HEK293 (cell line): Measurements from ENCODE around the gene RNF144B.

Experiments used
- ZNF184 ChIP-seq: fragments of 450-650 bp; IDR thresholded peaks from 2 replicates; pipeline ENCODE4 v1.5.1; 2018; ENCODE audit warnings: missing biosample characterization, mild to moderate bottlenecking, missing genetic modification characterization
- ZNF423 ChIP-seq: fragments of 450-650 bp; formaldehyde crosslinking; IDR thresholded peaks from 2 replicates; pipeline ENCODE4 v1.5.1; 2016; ENCODE audit warnings: missing biosample characterization, missing genetic modification characterization
- ZNF529 ChIP-seq: fragments of 450-650 bp; formaldehyde crosslinking; IDR thresholded peaks from 2 replicates; pipeline ENCODE4 v1.5.1; 2017; ENCODE audit warnings: missing genetic modification characterization, missing biosample characterization; ENCODE audit not compliant: insufficient replicate concordance
- ZNF776 ChIP-seq: fragments of 450-650 bp; formaldehyde crosslinking; IDR thresholded peaks from 2 replicates; pipeline ENCODE4 v1.5.0; 2017; ENCODE audit warnings: missing biosample characterization, missing genetic modification characterization, borderline replicate concordance
- TF ChIP-seq, protein P1 (sequence below): fragments of 450-650 bp; formaldehyde crosslinking; IDR thresholded peaks from 2 replicates; pipeline ENCODE4 v1.5.1; 2016; ENCODE audit warnings: missing biosample characterization, missing genetic modification characterization
- TF ChIP-seq, protein P2 (sequence below): fragments of 450-650 bp; formaldehyde crosslinking; IDR thresholded peaks from 2 replicates; pipeline ENCODE4 v1.5.1; 2016; ENCODE audit warnings: missing biosample characterization, missing genetic modification characterization

- TF ChIP-seq, protein P1, sequence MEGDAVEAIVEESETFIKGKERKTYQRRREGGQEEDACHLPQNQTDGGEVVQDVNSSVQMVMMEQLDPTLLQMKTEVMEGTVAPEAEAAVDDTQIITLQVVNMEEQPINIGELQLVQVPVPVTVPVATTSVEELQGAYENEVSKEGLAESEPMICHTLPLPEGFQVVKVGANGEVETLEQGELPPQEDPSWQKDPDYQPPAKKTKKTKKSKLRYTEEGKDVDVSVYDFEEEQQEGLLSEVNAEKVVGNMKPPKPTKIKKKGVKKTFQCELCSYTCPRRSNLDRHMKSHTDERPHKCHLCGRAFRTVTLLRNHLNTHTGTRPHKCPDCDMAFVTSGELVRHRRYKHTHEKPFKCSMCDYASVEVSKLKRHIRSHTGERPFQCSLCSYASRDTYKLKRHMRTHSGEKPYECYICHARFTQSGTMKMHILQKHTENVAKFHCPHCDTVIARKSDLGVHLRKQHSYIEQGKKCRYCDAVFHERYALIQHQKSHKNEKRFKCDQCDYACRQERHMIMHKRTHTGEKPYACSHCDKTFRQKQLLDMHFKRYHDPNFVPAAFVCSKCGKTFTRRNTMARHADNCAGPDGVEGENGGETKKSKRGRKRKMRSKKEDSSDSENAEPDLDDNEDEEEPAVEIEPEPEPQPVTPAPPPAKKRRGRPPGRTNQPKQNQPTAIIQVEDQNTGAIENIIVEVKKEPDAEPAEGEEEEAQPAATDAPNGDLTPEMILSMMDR (tag by site-specific recombination), result no peak
- TF ChIP-seq ZNF184, result no peak
- TF ChIP-seq, protein P2, sequence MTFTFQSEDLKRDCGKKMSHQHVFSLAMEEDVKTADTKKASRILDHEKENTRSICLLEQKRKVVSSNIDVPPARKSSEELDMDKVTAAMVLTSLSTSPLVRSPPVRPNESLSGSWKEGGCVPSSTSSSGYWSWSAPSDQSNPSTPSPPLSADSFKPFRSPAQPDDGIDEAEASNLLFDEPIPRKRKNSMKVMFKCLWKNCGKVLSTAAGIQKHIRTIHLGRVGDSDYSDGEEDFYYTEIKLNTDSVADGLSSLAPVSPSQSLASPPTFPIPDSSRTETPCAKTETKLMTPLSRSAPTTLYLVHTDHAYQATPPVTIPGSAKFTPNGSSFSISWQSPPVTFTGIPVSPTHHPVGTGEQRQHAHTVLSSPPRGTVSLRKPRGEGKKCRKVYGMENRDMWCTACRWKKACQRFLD (tag by site-specific recombination), result no peak
- no peak for TF ChIP-seq ZNF423 (tag by site-specific recombination)
- TF ChIP-seq ZNF529 (tag by site-specific recombination), result no peak
- no peak for TF ChIP-seq ZNF776 (tag by site-specific recombination)
These were observed 37.1 kb downstream of the RNF144B start for GRCh38 chr6:18424201-18424600.
